Ovary (tissue), 3 donors: ENCODE data around the gene TM4SF4.

Experiments used
- EP300 ChIP-seq: sonication (generic); formaldehyde crosslinking; IDR thresholded peaks from one replicate; pipeline ENCODE4 v1.6.1; 2017; ENCODE audit warnings: antibody characterized with exemption
- TF ChIP-seq, protein P1 (sequence below), 3 donors: fragments of 450-650 bp in 2 of 3; fragments of 200-600 bp in 1 of 3; IDR thresholded peaks; one replicate each; pipeline versions ENCODE4 v1.5.1 to v1.8.0; 2016 to 2022; ENCODE audit warnings: antibody characterized with exemption in 3 of 3, mild to moderate bottlenecking in 1 of 3
- donor health status: DM: no; HTN: no; CAD: no.

DNA sequence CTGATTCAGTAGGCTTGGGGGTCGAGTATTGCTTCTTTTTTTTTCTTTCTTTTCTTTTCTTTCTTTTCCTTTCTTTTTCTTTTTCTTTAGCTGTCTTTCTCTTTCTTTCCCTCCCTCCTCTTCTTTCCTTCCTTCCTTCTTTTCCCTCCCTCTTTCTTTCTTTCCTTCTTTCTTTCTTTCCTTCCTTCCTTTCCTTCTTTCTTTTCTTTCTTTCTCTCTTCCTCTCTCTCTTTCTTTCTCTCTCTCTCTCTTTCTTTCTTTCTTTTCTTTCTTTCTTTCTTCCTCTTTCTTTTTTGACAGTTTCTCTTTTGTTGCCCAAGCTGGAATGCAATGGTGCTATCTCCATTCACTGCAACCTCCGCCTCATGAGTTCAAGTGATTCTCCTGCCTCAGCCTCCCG lies 36.0 kb downstream of the TM4SF4 start:
- TF ChIP-seq EP300: no peak
- TF ChIP-seq, protein P1, sequence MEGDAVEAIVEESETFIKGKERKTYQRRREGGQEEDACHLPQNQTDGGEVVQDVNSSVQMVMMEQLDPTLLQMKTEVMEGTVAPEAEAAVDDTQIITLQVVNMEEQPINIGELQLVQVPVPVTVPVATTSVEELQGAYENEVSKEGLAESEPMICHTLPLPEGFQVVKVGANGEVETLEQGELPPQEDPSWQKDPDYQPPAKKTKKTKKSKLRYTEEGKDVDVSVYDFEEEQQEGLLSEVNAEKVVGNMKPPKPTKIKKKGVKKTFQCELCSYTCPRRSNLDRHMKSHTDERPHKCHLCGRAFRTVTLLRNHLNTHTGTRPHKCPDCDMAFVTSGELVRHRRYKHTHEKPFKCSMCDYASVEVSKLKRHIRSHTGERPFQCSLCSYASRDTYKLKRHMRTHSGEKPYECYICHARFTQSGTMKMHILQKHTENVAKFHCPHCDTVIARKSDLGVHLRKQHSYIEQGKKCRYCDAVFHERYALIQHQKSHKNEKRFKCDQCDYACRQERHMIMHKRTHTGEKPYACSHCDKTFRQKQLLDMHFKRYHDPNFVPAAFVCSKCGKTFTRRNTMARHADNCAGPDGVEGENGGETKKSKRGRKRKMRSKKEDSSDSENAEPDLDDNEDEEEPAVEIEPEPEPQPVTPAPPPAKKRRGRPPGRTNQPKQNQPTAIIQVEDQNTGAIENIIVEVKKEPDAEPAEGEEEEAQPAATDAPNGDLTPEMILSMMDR (IDR thresholded peaks at IDR 0.05): no peak
